Keratinocyte (primary cell): ENCODE results near the gene KRTAP3-2. TPM values are rescaled to one million over a fixed set of nuclear protein-coding genes. Genes with fewer than 3 reads are reported as not detected.

Experiments
- DNase-seq: peaks from one replicate; pipeline ENCODE4 v3.0.0-alpha.2; 2011; ENCODE audit warnings: low read depth, missing footprints, low spot score
- FAIRE-seq: peaks from 2 replicates; lab custom pipeline; 2011; peaks lifted over from hg19 to GRCh38; lab: Jason Lieb, UNC
- H2AFZ ChIP-seq: 2 replicates; pipeline ENCODE4 v1.6.0; 2012; ENCODE audit warnings: low read length, control low read depth, inconsistent platforms; ENCODE audit not compliant: control insufficient read depth
- H3K27ac ChIP-seq: 2 replicates; pipeline ENCODE4 v1.5.1; 2011; ENCODE audit warnings: low read length; ENCODE audit not compliant: control insufficient read depth, insufficient read depth
- H3K27me3 ChIP-seq: 3 replicates; pipeline ENCODE4 v1.6.0; 2011; ENCODE audit warnings: low read length; ENCODE audit not compliant: control insufficient read depth, insufficient read depth; ENCODE audit errors: extremely low read depth
- H3K36me3 ChIP-seq, 2 experiments: 2 replicates in 1 of 2; 3 replicates in 1 of 2; pipeline ENCODE4 v1.5.1; 2011; ENCODE audit warnings: low read length in 2 of 2, mild to moderate bottlenecking in 1 of 2; ENCODE audit not compliant: control insufficient read depth in 2 of 2, insufficient read depth in 2 of 2; ENCODE audit errors: extremely low read depth in 1 of 2
- H3K4me1 ChIP-seq: 3 replicates; pipeline ENCODE4 v1.5.1; 2011; ENCODE audit warnings: low read length; ENCODE audit not compliant: control insufficient read depth, insufficient read depth; ENCODE audit errors: extremely low read depth
- H3K4me2 ChIP-seq: 3 replicates; pipeline ENCODE4 v1.6.0; 2011; ENCODE audit warnings: low read depth, low read length; ENCODE audit not compliant: control insufficient read depth, insufficient read depth; ENCODE audit errors: extremely low read depth
- H3K4me3 ChIP-seq, 3 experiments: fragments of 200-600 bp in 1 of 3; sonication (generic) in 1 of 3; 2 replicates in 2 of 3; 3 replicates in 1 of 3; pipeline ENCODE4 v1.5.1; 2011 to 2016; ENCODE audit warnings: low read length in 3 of 3, mild to moderate bottlenecking in 3 of 3, control low read depth in 2 of 3, inconsistent platforms in 1 of 3, low read depth in 1 of 3, mixed read lengths in 1 of 3, mixed run types in 1 of 3, moderate library complexity in 1 of 3; ENCODE audit not compliant: control insufficient read depth in 2 of 3, insufficient read depth in 2 of 3; ENCODE audit errors: extremely low read depth in 1 of 3
- H3K79me2 ChIP-seq: 2 replicates; pipeline ENCODE4 v1.6.0; 2012; ENCODE audit warnings: low read length; ENCODE audit not compliant: control insufficient read depth, insufficient read depth
- H3K9ac ChIP-seq: 3 replicates; pipeline ENCODE4 v1.6.0; 2011; ENCODE audit warnings: low read length; ENCODE audit not compliant: control insufficient read depth, insufficient read depth; ENCODE audit errors: extremely low read depth
- H3K9me1 ChIP-seq: 3 replicates; pipeline ENCODE4 v1.6.0; 2011; ENCODE audit warnings: low read length; ENCODE audit not compliant: control insufficient read depth, insufficient read depth; ENCODE audit errors: extremely low read depth
- H3K9me3 ChIP-seq: 2 replicates; pipeline ENCODE4 v1.5.1; 2012; ENCODE audit warnings: low read depth, low read length; ENCODE audit not compliant: control insufficient read depth
- H4K20me1 ChIP-seq: 3 replicates; pipeline ENCODE4 v1.6.0; 2011; ENCODE audit warnings: low read length; ENCODE audit not compliant: control insufficient read depth, insufficient read depth; ENCODE audit errors: extremely low read depth
- EZH2 ChIP-seq: IDR thresholded peaks from one replicate; pipeline ENCODE4 v1.6.1; 2012; ENCODE audit warnings: inconsistent platforms, mild to moderate bottlenecking, low read length, moderate library complexity
- dilution Hi-C: fragments of 300-500 bp; cut with MboI; formaldehyde crosslinking; loops from one replicate; pipeline ENCODE4 v1.7.0; 2020; ENCODE audit warnings: low sequenced_read_pairs; ENCODE audit not compliant: extremely low pct_ligation_motif_present
- polyA plus RNA-seq, 5 experiments: library from polyadenylated mRNA; depleted of rRNA in 3 of 5; stranded (reverse) in 3 of 5; stranded (forward) in 1 of 5; unstranded in 1 of 5; fragments of >200 nt; gene quantifications; 1 replicate in 1 of 5; 2 replicates in 3 of 5; 3 replicates in 1 of 5; pipeline versions ENCODE4 v1.2.1 to v1.2.3, GENCODE V29; 2011 to 2012; ENCODE audit warnings: missing spikeins in 2 of 5, low read depth in 1 of 5, low replicate concordance in 1 of 5
- TF ChIP-seq, protein P1 (sequence below), 3 experiments: IDR thresholded peaks in 1 of 3; conservative IDR thresholded peaks in 1 of 3; optimal IDR thresholded peaks in 1 of 3; 2 replicates in 2 of 3; 3 replicates in 1 of 3; pipeline versions ENCODE3 to v1.5.1; 2011; ENCODE audit warnings: low read length in 3 of 3, mild to moderate bottlenecking in 3 of 3, moderate library complexity in 2 of 3, control low read depth in 1 of 3, inconsistent platforms in 1 of 3; ENCODE audit not compliant: insufficient read depth in 2 of 3; ENCODE audit errors: extremely low read depth in 1 of 3

The KRTAP3-2 gene
- polyA plus RNA-seq, 1 donor (not counting 4 experiments of a cell fraction or from before 2014, with no cell fraction given): not detected

DNA sequence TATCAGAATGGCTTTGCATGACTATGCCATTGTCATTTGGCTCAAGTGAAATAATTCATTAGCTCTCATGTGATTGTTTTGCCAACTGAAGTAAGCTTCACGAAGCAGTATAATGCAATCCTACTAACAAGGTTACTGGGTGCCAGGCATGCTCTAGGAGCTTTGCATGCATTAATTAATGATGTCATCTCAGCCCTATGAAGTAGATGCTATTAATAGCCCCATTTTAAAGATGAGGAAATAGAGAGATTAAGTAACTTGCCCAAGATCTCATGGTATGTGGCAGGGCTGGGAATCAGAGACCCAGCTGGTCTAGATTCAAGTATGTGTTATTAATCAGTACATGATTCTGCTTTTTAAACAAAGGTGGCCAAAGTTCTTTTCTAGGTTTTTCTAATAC lies 47.0 kb downstream of the KRTAP3-2 start:
- DNase-seq (peak; percentile 38), FAIRE-seq (peak; percentile 52)
- H3K27ac ChIP-seq: peak overlapping the region; percentile 82
- no peak overlapping the region for H2AFZ ChIP-seq
- H3K36me3 ChIP-seq: no peaks in the 10 kb centered on the region
- peak overlapping the region; percentile 18 for H3K9ac ChIP-seq
- peak overlapping the region; percentile 6 for H3K4me2 ChIP-seq
- H3K9me3 ChIP-seq: no peaks in the 10 kb centered on the region
- peaks cover 46% of the 10 kb centered on the region for H3K4me1 ChIP-seq
- H3K79me2 ChIP-seq: no peaks in the 10 kb centered on the region
- H3K4me3 ChIP-seq: no peak overlapping the region
- dilution Hi-C loops: no loop called here
- TF ChIP-seq, protein P1, sequence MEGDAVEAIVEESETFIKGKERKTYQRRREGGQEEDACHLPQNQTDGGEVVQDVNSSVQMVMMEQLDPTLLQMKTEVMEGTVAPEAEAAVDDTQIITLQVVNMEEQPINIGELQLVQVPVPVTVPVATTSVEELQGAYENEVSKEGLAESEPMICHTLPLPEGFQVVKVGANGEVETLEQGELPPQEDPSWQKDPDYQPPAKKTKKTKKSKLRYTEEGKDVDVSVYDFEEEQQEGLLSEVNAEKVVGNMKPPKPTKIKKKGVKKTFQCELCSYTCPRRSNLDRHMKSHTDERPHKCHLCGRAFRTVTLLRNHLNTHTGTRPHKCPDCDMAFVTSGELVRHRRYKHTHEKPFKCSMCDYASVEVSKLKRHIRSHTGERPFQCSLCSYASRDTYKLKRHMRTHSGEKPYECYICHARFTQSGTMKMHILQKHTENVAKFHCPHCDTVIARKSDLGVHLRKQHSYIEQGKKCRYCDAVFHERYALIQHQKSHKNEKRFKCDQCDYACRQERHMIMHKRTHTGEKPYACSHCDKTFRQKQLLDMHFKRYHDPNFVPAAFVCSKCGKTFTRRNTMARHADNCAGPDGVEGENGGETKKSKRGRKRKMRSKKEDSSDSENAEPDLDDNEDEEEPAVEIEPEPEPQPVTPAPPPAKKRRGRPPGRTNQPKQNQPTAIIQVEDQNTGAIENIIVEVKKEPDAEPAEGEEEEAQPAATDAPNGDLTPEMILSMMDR (optimal IDR thresholded peaks at IDR 0.05 in 1 of 3, IDR thresholded peaks at IDR 0.05 in 1 of 3, conservative IDR thresholded peaks at IDR 0.05 in 1 of 3; ENCODE audit: extremely low read depth in 1 of 3, insufficient read depth in 2 of 3, low read length in 3 of 3): no peak
- TF ChIP-seq EZH2: no peak
- no peaks in the 10 kb centered on the region for H4K20me1 ChIP-seq
- no peaks in the 10 kb centered on the region for H3K27me3 ChIP-seq
- no peaks in the 10 kb centered on the region for H3K9me1 ChIP-seq

DNA sequence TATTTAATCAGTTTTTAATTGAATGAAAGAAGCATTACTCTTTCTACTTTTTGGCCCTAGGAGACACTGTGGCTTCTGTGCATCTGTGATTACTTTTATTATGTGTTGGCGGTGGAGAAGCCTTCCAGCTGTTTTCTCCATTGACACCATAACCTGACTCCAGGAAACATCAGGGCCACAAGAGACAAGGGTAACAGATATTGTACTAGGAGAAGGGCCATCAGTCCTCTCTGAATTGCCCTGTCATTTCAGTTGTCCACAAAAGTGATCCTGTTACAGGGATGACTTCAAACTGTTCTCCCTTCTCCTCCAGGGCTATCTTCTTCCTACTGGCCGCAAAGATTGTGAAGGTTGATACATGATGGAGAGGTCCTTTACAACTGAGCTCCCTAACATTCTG lies 47.6 kb downstream of the KRTAP3-2 start:
- Histone ChIP-seq H3K4me2 (no peak overlapping the region), H3K9me3 (no peaks in the 10 kb centered on the region), H3K4me3 (no peak overlapping the region), H3K79me2 (no peaks in the 10 kb centered on the region), H3K27ac (peak overlapping the region; percentile 13), H3K4me1 (peaks cover 41% of the 10 kb centered on the region), H2AFZ (no peak overlapping the region), H3K9ac (no peak overlapping the region), H3K27me3 (no peaks in the 10 kb centered on the region), H3K36me3 (no peaks in the 10 kb centered on the region), H4K20me1 (no peaks in the 10 kb centered on the region), H3K9me1 (no peaks in the 10 kb centered on the region)
- FAIRE-seq (no peak), DNase-seq (no peak)
- dilution Hi-C loops: no loop called here
- TF ChIP-seq EZH2: no peak
- TF ChIP-seq, protein P1 (optimal IDR thresholded peaks at IDR 0.05 in 1 of 3, IDR thresholded peaks at IDR 0.05 in 1 of 3, conservative IDR thresholded peaks at IDR 0.05 in 1 of 3; ENCODE audit: extremely low read depth in 1 of 3, insufficient read depth in 2 of 3, low read length in 3 of 3): no peak
